HepG2 (cell line): ENCODE data around the gene FGF14. TPM values are rescaled to one million over a fixed set of nuclear protein-coding genes. Genes with fewer than 3 reads are reported as not detected.

Source experiments
- ATAC-seq: fragments of 200-7000 bp; cut with Tn5 transposase; 3 replicates; pipeline ENCODE4 v1.9.1; 2020; ENCODE audit warnings: mild to moderate bottlenecking, moderate library complexity
- BruUV-seq: library from RNA; stranded (reverse); fragments of 400-500 nt; replicated peaks from 2 replicates; lab custom pipeline; 2021; lab: Mats Ljungman, UMichigan
- CTCF ChIA-PET: fragments of 300-600 bp; formaldehyde crosslinking; extraction: SDS; loops from one replicate; lab custom pipeline; 2021; ENCODE audit warnings: low total read pairs, inconsistent platforms, low intra/inter-chr PET ratio; lab: Yijun Ruan, JAX
- POLR2A ChIA-PET: fragments of 350-600 bp; sonication (Branson Sonifier 250); formaldehyde crosslinking; loops from one replicate; lab custom pipeline; 2020; ENCODE audit warnings: antibody characterized with exemption, inconsistent platforms; lab: Yijun Ruan, JAX
- DNase-seq: peaks from one replicate; pipeline ENCODE4 v3.0.0-alpha.2; 2015; ENCODE audit warnings: low spot score
- FAIRE-seq: peaks from 3 replicates; lab custom pipeline; 2011; peaks lifted over from hg19 to GRCh38; lab: Jason Lieb, UNC
- H2AFZ ChIP-seq: one replicate; pipeline ENCODE4 v1.6.1; 2011; ENCODE audit warnings: low read length, inconsistent platforms
- H3K27ac ChIP-seq: fragments of 300-600 bp; 3 replicates; pipeline ENCODE4 v1.8.0; 2011; ENCODE audit warnings: mixed run types, mild to moderate bottlenecking, mixed read lengths, low read length, inconsistent platforms; ENCODE audit not compliant: insufficient read depth; ENCODE audit errors: extremely low read length
- H3K27me3 ChIP-seq, 2 experiments: fragments of 200-600 bp in 1 of 2; 2 replicates in 1 of 2; 3 replicates in 1 of 2; pipeline versions ENCODE4 v1.6.0 to v1.8.0; 2011; ENCODE audit warnings: low read length in 2 of 2, mild to moderate bottlenecking in 2 of 2, moderate library complexity in 2 of 2, inconsistent platforms in 1 of 2; ENCODE audit not compliant: insufficient read depth in 2 of 2, control insufficient read depth in 1 of 2
- H3K36me3 ChIP-seq, 2 experiments: fragments of 200-600 bp in 1 of 2; replicated peaks in 1 of 2; 2 replicates in 1 of 2; 3 replicates in 1 of 2; pipeline versions ENCODE4 v1.5.1 to v1.8.0; 2011; ENCODE audit warnings: low read length in 2 of 2, inconsistent platforms in 1 of 2; ENCODE audit not compliant: insufficient read depth in 2 of 2, control insufficient read depth in 1 of 2
- H3K4me1 ChIP-seq: 2 replicates; pipeline ENCODE4 v1.5.1; 2012; ENCODE audit warnings: low read length, inconsistent platforms; ENCODE audit not compliant: insufficient read depth
- H3K4me2 ChIP-seq: 2 replicates; pipeline ENCODE4 v1.6.0; 2011; ENCODE audit warnings: low read depth, low read length, inconsistent platforms
- H3K4me3 ChIP-seq, 3 experiments: fragments of 200-600 bp in 1 of 3; sonication (generic), shearing (Covaris generic) in 1 of 3; replicated peaks in 1 of 3; 2 replicates each; pipeline ENCODE4 v1.5.1; 2011 to 2016; ENCODE audit warnings: low read length in 3 of 3, inconsistent platforms in 2 of 3, low read depth in 2 of 3, mild to moderate bottlenecking in 2 of 3, control low read depth in 1 of 3, mixed read lengths in 1 of 3; ENCODE audit not compliant: insufficient read depth in 1 of 3
- H3K79me2 ChIP-seq: one replicate; pipeline ENCODE4 v1.6.1; 2011; ENCODE audit warnings: low read length, inconsistent platforms; ENCODE audit not compliant: insufficient read depth
- H3K9ac ChIP-seq: 2 replicates; pipeline ENCODE4 v1.6.0; 2011; ENCODE audit warnings: mild to moderate bottlenecking, low read depth, low read length, inconsistent platforms; ENCODE audit not compliant: insufficient read depth
- H3K9me3 ChIP-seq: 2 replicates; pipeline ENCODE4 v1.5.1; 2012; ENCODE audit warnings: mild to moderate bottlenecking, low read length
- H4K20me1 ChIP-seq: 2 replicates; pipeline ENCODE4 v1.6.0; 2011; ENCODE audit warnings: inconsistent platforms, mild to moderate bottlenecking, low read length, moderate library complexity; ENCODE audit not compliant: insufficient read depth
- MIER2 ChIP-seq: IDR thresholded peaks from 2 replicates; pipeline ENCODE4 v1.6.1; 2016; ENCODE audit warnings: missing biosample characterization, missing genetic modification reagents
- NKX3-1 ChIP-seq: sonication (generic); formaldehyde crosslinking; IDR thresholded peaks from 2 replicates; pipeline ENCODE4 v1.5.0; 2020; ENCODE audit warnings: missing genetic modification reagents
- PHF5A ChIP-seq: IDR thresholded peaks from one replicate; pipeline ENCODE4 v1.6.1; 2018; ENCODE audit warnings: low read depth, missing genetic modification reagents; ENCODE audit not compliant: unreplicated experiment
- RARG ChIP-seq: sonication (generic); formaldehyde crosslinking; IDR thresholded peaks from 2 replicates; pipeline ENCODE4 v1.4.0; 2020; ENCODE audit warnings: low read depth, mild to moderate bottlenecking, missing genetic modification reagents
- REST ChIP-seq, 2 experiments: IDR thresholded peaks; 2 replicates each; pipeline ENCODE4 v1.6.1; 2011 to 2012; ENCODE audit warnings: low read length in 2 of 2, borderline replicate concordance in 1 of 2, low read depth in 1 of 2, mild to moderate bottlenecking in 1 of 2, moderate library complexity in 1 of 2
- SMAD3 ChIP-seq: sonication (generic); formaldehyde crosslinking; IDR thresholded peaks from 2 replicates; pipeline ENCODE4 v1.4.0; 2020; ENCODE audit warnings: missing genetic modification reagents
- SMYD3 ChIP-seq: sonication (generic); formaldehyde crosslinking; IDR thresholded peaks from 2 replicates; pipeline ENCODE4 v1.8.1; 2023; ENCODE audit warnings: mild to moderate bottlenecking, missing genetic modification reagents
- ZNF136 ChIP-seq: sonication (generic); formaldehyde crosslinking; IDR thresholded peaks from 2 replicates; pipeline ENCODE4 v1.8.1; 2022; ENCODE audit warnings: low read depth, mild to moderate bottlenecking, moderate library complexity, missing genetic modification reagents
- ZNF354B ChIP-seq: sonication (generic); formaldehyde crosslinking; IDR thresholded peaks from 2 replicates; pipeline ENCODE4 v1.8.0; 2022; ENCODE audit warnings: mild to moderate bottlenecking, missing genetic modification reagents
- ZNF737 ChIP-seq: sonication (generic); formaldehyde crosslinking; IDR thresholded peaks from 2 replicates; pipeline ENCODE4 v1.5.0; 2020; ENCODE audit warnings: missing genetic modification reagents, mild to moderate bottlenecking, borderline replicate concordance
- ZNF883 ChIP-seq: sonication (generic); formaldehyde crosslinking; IDR thresholded peaks from 2 replicates; pipeline ENCODE4 v1.5.1; 2020; ENCODE audit warnings: mild to moderate bottlenecking, missing genetic modification reagents; ENCODE audit errors: not compliant biosample characterization
- WGBS: methylation state at CpG from one replicate; pipeline ENCODE4 v1.1.6; 2017; ENCODE audit warnings: low lambda C conversion rate; 5-methylcytosine and 5-hydroxymethylcytosine counted together
- in situ Hi-C: cut with HindIII; loops from 2 replicates; pipeline ENCODE4 v1.10.0; 2017; ENCODE audit warnings: low pct_unique_long_range_greater_than_20kb; ENCODE audit not compliant: extremely low pct_ligation_motif_present
- intact Hi-C: fragments of 100-400 bp; cut with micrococcal nuclease; formaldehyde crosslinking; loops from one replicate; pipeline ENCODE4 v1.10.0; 2022; ENCODE audit not compliant: unreplicated experiment
- polyA plus RNA-seq, 8 experiments: library from polyadenylated mRNA; depleted of rRNA in 3 of 8; stranded (reverse) in 7 of 8; unstranded in 1 of 8; fragments of >200 nt; fragmentation: Illumina TruSeq in 4 of 8; extraction: Trizol in 4 of 8; gene quantifications; 2 replicates each; pipeline versions ENCODE4 v1.2.1 to v1.2.3, GENCODE V29; 2011 to 2016; ENCODE audit warnings: low read depth in 4 of 8, missing spikeins in 1 of 8, mixed read lengths in 1 of 8; ENCODE audit not compliant: insufficient read depth in 1 of 8
- total RNA-seq, 5 experiments: library from RNA; depleted of rRNA; stranded (reverse); fragments of >200 nt; fragmentation: Illumina TruSeq; extraction: Trizol; gene quantifications; 2 replicates each; pipeline ENCODE4 v1.2.3, GENCODE V29; 2016; ENCODE audit warnings: low read depth in 1 of 5
- TF ChIP-seq, protein P1 (sequence below): sonication (generic); formaldehyde crosslinking; IDR thresholded peaks from 2 replicates; pipeline ENCODE4 v1.8.1; 2022; ENCODE audit warnings: mild to moderate bottlenecking, missing genetic modification reagents
- TF ChIP-seq, protein P2 (sequence below): sonication (generic); formaldehyde crosslinking; IDR thresholded peaks from 2 replicates; pipeline ENCODE4 v1.8.1; 2023; ENCODE audit warnings: mild to moderate bottlenecking, inconsistent platforms, moderate library complexity, missing genetic modification reagents, borderline replicate concordance

The FGF14 gene
- total and polyA plus RNA-seq, 2 of the 13 experiments (the other 11 are each of a cell fraction or from before 2014, with no cell fraction given), result not detected

DNA sequence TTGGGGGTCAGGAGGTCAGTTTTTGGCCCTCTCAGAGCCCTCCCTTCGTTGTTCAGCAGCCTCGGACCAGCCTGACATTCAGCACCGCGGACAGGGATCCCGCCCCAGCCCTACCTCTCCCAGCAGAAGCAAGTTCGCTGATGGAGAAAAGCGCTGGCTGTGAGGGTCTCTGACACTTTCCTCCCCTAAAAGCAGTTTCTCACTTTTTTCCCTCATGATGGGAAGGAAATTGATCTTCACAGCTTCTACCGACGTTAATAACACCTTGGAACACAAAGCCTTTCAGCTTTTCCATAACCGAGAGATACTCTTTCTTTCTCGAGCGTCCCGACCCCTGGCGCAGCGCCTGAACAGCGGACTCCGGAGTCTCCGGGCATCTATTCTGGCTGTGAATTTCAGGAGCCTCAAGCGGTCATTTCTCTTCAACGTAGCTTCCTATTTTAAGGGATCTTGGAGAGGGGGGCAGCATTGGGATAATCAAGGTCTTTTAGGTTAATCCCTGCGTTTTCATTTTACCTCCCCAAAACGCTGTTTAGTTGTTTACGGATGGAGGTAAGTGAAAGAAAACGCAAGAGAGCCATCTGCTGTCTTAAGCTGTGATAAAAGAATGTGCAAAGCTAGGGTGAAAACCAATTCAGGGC lies 482.2 kb downstream of the FGF14 start:
- no peaks in the 10 kb centered on the region for H3K4me1 ChIP-seq
- no peak overlapping the region for H3K4me2 ChIP-seq
- in situ Hi-C loops (no loop called here), intact Hi-C loops (loop anchor here (5.0 kb wide), 1 partner anchor 407 kb away; no protein-coding TSS in a partner anchor)
- peaks cover 0 to 27% of the 10 kb centered on the region in 2 experiments; a peak in 4 of 5 replicates for H3K27me3 ChIP-seq
- H3K4me3 ChIP-seq, result no peak overlapping the region
- BruUV-seq, result no TSS peak
- H4K20me1 ChIP-seq, result no peaks in the 10 kb centered on the region
- DNase-seq (no peak), ATAC-seq (no peak), FAIRE-seq (no peak)
- H2AFZ ChIP-seq, result no peak overlapping the region
- H3K36me3 ChIP-seq, result no peaks in the 10 kb centered on the region
- ChIA-PET CTCF (no interaction called here), POLR2A (no interaction called here)
- H3K9me3 ChIP-seq, result no peaks in the 10 kb centered on the region
- H3K27ac ChIP-seq, result no peak overlapping the region
- H3K9ac ChIP-seq, result no peak overlapping the region
- H3K79me2 ChIP-seq, result no peaks in the 10 kb centered on the region
- TF ChIP-seq NKX3-1 (CRISPR knock-in tag) (no peak), SMYD3 (CRISPR knock-in tag) (no peak), SMAD3 (CRISPR knock-in tag) (no peak), ZNF354B (CRISPR knock-in tag) (no peak), ZNF737 (CRISPR knock-in tag) (no peak), PHF5A (no peak), REST (IDR thresholded peaks at IDR 0.05; ENCODE audit: borderline replicate concordance in 1 of 2, low read depth in 1 of 2, low read length in 2 of 2) (peak; percentile 61 to 91), RARG (no peak), MIER2 (CRISPR knock-in tag) (peak; percentile 89), ZNF883 (no peak), ZNF136 (no peak)
- TF ChIP-seq, protein P1, sequence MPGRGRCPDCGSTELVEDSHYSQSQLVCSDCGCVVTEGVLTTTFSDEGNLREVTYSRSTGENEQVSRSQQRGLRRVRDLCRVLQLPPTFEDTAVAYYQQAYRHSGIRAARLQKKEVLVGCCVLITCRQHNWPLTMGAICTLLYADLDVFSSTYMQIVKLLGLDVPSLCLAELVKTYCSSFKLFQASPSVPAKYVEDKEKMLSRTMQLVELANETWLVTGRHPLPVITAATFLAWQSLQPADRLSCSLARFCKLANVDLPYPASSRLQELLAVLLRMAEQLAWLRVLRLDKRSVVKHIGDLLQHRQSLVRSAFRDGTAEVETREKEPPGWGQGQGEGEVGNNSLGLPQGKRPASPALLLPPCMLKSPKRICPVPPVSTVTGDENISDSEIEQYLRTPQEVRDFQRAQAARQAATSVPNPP (CRISPR knock-in tag), result no peak
- TF ChIP-seq, protein P2, sequence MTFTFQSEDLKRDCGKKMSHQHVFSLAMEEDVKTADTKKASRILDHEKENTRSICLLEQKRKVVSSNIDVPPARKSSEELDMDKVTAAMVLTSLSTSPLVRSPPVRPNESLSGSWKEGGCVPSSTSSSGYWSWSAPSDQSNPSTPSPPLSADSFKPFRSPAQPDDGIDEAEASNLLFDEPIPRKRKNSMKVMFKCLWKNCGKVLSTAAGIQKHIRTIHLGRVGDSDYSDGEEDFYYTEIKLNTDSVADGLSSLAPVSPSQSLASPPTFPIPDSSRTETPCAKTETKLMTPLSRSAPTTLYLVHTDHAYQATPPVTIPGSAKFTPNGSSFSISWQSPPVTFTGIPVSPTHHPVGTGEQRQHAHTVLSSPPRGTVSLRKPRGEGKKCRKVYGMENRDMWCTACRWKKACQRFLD (CRISPR knock-in tag), result no peak
- WGBS, result 41% methylated on average over 24 of the region's 24 CpGs
